GM18519 (cell line): ENCODE measurements around the gene GPR89A.
"Not testable (repeated sequence)": the region's sequence is repeated elsewhere in the genome, so short reads cannot be mapped to it uniquely, and the experiment has no call there.

Source experiments
- ATAC-seq: cut with Tn5 transposase; IDR thresholded peaks from one replicate; pipeline ENCODE4 v1.9.1; 2021; ENCODE audit warnings: mild to moderate bottlenecking, moderate library complexity; ENCODE audit not compliant: unreplicated experiment, low FRiP score

Gene GPR89A

DNA sequence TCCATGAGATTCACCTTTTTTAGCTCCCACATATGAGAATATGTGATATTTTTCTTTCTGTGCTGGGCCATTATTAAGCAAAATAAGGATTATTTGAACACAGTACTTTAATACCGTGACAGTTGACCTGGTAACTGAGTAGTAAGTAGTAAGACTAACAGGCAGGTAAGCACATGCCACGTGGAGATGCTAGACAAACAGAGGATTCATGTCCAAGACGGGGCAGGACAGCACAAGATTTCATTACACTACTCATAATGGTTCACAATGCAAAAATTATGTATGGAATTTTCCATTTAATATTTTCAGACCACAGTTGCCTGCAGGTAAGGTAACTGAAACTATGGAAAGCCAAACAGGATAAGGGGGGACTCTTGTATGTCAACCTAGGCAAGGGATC is 77.1 kb downstream of the GPR89A start:
- ATAC-seq = not testable (repeated sequence)

DNA sequence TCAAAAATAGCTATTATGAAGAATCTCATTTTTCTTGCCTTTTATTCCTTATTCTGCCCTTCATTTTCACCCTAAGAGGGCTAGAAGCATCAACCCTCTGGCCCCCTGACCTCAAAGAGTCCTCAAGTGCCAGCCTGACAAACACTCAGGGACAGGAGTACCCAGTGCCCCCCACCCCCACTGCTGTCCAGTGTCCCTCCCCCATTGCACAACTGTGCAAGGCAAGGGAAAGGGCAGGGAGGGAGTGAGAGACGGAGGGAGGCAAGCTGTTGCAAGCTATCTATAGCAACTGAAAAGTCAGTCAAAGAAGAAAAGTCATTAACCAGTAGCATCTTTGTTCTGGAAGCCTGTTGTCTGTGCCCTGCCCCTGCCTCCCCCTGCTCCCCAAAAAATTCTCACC is 78.3 kb downstream of the GPR89A start:
- not testable (repeated sequence) for ATAC-seq

DNA sequence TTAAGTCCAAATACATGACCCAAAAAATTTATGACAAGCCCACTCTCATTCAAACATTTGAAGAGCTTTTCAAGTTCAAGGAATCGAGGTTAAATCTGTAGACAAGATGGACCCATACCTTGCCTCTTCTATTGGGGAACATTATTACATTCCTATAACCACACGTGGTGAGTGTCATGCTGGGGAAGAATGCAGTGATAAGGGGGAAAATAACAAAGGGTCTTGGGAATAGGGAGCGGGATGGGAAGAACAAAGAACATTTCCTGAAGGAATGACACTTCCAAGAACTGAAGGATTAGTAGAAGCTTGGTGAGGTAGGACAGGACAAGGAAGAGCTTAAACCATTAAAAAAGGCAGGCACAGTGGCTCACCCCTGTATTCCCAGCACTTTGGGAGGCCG is 80.5 kb downstream of the GPR89A start:
- no peak for ATAC-seq

DNA sequence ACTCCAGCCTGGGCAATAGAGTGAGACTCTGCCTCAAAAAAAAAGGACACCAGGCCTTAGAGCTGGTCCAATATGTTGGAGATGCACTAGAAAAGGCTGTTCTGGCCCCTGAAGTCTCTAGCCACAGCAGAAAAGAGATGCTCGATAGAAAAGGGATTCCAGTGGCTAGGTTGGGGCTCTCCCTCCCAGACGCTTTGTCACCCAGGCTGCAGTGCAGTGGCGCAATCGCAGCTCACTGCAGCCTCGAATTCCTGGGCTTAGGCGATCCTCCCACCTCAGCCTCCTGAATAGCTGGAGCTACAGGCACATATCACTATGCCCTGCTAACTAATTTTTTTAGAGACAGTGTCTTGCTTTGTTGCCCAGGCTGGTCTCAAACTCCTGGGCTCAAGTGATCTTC is 81.1 kb downstream of the GPR89A start:
- no peak for ATAC-seq

DNA sequence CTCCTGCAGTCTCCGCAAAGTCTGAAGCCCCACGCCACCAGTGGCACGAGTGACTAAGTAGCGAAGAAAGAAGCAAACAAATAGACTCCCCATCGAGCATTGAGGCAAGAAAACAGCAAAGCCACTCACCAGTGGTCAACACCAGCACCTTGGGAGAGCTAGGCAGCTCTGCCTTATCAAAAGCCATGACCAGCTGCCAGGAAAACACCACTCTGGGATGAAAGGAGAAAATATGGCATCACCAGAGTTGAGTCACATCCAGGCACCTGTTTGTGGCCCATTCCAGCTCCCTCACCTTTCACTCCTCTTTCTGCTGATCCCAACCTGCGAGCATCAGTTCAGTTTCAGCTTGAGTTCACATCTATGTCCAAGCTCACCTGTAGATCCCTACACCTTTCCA is 82.1 kb downstream of the GPR89A start:
- no peak for ATAC-seq

DNA sequence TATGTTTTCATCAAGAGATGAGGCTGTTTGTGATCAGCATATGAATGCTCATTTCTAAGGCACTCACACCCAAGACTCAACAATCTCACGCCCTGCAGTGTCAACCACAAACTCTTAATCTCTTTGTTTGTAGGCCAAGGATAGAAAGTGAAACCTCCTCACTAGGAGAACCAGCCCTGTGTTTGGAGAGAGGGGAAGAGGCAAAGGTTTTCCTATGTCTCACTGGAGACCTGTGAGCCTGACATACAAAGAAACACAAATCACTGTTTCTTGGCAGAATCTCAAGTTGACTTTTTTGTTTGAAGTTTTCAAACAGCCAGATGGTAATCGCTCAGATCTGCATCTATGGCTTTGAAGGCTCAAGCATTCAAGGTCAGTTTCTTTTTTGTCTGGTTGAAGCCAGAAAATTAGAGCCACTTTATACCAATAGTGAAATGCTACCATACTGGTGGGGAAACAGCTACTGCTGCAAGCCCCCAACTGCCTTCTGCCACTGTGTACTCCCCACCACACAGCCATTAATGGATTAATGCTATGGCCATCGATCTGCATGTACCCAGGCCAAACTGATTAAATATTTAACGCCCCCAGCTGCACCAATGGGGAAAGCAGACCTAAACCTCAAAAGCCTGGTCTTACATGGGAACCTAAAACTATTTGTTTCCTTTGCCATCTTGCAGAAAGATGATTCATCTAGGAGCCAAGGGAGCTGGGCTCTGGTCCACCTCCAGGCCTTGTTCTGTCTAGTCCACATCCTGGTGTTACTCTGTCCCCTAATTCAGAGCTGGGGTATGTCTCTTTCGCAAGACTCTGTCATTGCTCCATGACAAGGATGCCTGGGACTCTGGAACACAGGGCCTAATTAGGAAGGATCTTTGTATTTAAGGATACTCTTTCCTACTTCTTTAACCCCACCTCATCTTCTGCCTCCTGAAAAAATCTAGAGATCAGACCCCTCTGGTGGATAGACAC is 83.1 kb downstream of the GPR89A start:
- no peak for ATAC-seq

DNA sequence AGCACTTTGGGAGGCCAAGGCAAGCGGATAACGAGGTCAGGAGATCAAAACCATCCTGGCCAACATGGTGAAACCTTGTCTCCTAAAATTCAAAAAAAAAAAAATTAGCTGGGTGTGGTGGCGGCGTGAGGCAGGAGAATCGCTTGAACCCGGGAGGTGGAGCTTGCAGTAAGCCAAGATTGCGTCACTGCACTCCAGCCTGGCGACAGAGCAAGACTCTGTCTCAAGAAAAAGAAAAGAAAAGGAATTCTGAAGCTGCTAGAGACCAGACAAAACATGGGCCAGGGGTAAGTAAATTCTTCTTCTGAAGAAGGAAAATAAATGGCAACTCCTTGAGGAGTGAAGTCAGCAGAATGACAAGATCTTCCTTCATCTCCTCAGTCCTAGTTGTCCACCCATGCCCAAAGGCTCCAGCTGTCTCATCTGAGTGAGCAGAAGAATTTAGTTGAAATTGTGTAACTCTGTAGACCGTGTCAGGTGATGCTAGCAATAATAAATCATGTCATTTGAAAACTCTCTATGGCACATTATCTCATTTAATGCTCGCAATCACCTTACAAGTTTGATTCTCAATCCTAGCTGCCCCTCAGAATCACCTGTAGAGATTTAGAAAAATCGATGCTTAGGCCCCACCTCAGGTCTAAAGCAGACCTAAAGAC is 85.1 kb downstream of the GPR89A start:
- no peak for ATAC-seq

DNA sequence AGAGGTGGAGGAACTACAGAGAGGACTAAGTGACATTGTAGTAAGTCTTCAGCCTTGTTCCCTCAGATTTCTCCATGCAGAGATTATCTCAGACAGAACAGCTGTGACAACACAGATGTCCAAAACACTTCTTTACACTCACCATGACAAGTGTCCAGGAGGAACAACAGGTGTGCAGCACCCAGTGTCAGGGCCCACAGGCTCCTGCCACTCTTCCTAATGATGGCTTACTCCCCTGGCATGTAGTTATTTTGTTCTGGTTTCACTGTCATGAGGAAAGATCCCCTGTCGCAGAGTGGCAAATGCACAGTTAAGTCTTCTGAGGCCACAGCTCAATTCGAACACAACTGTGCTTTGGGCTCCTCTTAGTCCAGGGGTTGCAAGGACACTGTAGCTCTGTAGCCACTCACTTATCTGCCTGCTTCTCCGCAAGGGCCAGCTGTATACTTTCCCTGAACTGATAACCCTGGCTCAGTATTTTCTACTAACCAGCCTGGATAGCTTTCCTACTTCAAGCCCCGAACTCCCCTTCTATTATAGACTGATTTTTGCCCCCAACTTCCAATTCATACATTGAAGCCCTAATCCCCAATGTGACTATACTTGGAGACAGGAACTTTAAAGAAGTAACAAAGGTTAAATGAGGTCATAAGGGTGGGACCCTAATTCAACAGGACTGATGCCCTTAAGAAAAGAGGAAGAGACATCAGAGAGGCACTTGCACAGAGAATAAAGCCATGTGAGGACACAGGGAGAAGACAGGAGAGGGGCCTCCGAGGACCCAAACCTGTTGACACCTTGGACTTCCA is 88.2 kb downstream of the GPR89A start:
- ATAC-seq = no peak

DNA sequence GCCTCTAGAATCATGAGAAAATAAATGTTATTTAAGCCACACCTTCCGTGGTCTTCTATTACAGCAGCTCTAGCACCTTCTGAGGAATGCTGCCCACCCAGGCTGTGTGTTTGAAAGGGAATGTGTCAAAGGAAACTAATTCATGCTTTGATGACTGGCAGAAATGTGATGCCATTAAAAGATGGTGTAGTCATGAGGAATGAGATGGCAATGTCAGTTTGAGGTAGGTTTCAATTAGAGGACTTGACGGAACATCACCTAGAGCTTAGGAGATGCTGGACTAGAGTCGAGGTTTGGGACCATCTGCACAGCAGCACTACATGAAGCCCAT is 88.8 kb downstream of the GPR89A start:
- ATAC-seq = no peak

DNA sequence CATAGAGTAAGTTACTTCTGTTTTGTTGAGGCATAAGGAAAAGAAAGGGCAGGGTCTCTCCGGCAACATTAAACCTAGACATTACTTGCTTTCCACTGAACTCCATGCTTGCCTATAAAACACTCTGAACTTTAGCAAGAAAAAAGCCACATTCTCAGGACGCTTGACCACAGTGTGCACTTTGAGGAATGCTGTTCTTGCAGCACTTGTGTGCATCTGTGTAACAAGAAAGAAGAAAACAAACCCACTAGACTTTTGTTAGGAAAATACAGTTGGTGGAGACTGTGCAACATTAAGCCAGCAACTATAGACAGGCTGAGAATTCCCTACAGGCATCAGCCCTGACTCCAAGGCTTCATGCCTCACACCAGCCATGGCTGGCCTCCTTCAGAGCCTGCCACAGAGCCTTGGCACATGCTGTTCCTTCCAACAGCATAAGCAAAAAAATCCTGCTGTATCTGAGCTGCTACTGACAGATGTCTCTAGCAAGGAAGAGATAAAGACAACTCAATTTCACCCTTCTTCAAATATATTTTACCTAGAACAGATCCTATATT is 93.6 kb downstream of the GPR89A start:
- no peak for ATAC-seq

DNA sequence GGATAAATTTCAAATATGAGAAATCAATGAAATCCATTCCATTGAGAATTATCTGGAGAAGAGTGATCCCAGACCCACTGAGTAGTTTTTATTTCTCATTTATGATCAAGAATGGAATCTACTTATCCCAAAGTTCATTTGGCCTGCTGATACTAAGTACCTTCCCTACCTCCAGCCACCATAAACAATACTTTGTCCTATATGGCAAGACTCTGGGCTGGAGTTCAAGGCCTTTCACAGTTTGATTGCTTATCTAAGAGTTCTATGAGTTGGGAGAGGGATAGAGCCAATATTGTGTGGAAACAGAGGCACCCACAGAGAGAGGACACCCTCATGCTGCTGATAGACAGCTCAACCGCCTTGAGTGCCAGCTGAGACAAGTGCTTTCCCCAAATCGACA is 94.3 kb downstream of the GPR89A start:
- no peak for ATAC-seq

DNA sequence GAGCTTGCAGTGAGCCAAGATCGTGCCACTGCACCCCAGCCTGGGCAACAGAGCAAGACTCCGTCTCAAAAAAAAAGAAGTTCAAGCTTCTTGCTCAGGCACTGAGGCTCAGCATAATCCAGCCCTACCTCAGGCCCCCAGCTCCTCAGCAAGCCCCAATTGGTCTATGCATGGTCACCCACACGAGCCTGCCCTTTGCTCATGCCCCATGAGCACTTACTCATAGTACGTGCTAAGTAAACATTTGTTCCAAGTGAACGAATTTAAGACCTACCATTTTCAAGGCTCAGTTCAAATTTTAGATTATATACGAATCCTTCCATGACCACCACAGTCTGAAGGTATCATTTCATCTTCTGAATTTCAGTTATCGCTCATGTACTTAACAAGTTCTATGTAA is 95.0 kb downstream of the GPR89A start:
- no peak for ATAC-seq

DNA sequence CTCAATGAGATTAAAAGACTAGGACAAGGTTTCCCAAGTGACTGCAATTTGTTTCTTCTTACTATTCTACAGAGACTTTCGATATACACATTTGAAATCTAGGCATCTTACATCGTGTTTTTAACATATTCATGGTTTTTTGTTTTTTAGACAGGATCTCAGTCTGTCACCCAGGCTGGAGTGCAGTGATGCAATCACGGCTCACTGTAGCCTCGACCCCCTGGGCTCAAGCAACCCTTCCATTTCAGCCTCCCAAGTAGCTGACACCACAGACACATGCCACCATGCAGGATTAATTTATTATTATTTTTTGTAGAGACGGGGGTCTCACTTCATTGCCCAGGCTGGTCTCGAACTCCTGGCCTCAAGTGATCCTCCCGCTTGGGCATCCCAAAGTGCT is 97.8 kb downstream of the GPR89A start:
- ATAC-seq = no peak

DNA sequence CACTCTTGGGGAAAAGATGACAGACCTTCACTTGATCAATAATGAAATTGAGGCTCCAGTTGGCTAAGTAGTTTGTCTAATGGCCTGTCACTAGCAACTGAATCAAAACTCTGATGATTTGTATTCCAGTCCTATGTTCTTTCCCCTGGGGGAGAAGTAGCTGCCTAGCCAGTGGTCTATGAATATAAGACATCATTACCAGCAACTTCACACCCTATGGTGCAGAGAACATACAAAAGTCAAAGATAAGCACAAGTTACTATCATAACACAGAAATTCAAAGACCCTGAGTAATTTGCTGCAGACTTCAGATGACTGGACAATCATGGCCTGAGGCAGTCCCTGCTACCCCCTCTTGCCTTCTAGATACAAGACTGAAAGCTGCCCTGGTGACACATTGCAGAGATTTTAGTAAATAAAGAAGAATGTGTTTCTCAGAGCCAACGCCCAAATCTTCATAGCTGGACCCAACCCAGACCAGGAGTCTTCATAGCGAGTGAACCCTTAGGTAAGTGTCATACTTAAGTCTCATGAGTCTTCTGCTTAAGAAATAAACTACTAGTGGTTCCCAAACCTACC is 98.4 kb downstream of the GPR89A start:
- ATAC-seq = no peak

DNA sequence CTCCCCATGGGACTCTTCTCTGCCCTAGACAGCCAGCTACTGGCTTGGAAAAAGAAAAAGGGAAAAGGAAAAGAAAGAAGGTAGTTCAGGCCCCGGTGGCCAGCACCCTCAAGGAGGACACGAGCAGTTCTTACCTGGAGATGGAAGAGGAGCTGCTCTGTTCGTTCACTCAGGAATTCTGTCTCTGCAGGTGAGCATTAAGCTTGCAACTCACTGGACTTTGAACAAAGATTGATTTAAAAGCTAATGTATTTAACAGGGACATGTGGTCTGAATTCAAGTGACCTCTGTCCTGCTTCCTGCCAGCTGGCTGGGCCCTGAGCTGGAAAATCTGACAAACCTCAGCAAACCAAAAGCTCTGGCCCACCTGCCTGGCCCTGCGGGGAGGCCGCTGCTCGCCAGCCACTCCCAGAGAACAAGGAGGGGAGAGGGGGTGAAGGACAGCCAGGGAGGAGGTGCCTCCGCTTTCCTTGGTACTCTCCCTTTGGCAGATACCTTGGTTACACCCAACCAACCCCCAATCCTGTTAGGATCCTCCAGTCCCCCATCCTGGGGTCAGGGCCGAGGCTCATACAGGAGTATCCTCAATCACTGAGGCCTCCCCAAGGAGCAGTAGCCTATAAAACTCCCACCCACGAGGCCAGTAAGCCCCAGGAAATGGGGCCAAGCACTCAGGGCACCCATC is 99.5 kb downstream of the GPR89A start, which contains the start of gene PDZK1:
Gene PDZK1, minus strand, starts transcription at position 186 of the 685 bp plus-strand sequence. CDS start 19,347 bp downstream, outside the sequence.
- no peak for ATAC-seq

DNA sequence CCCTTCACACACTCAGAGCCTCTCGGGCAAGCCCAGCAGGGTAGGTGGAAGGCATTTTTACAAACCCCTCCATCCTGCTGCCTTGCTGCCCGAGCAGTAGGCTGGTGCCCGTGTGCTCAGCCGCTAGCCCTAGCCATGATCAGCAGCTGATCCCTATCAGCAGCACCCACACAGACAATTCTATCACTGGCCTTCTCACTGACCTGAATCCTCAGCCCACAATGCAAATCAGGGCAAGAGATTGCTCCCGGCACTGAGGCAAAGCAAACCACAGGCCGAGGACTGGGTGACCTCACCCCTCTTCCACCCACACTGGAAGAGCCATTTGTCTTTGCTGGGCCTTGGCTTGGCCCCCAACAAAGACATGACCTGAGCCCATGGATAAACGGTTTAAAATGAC is 100.3 kb downstream of the GPR89A start:
- ATAC-seq = no peak

DNA sequence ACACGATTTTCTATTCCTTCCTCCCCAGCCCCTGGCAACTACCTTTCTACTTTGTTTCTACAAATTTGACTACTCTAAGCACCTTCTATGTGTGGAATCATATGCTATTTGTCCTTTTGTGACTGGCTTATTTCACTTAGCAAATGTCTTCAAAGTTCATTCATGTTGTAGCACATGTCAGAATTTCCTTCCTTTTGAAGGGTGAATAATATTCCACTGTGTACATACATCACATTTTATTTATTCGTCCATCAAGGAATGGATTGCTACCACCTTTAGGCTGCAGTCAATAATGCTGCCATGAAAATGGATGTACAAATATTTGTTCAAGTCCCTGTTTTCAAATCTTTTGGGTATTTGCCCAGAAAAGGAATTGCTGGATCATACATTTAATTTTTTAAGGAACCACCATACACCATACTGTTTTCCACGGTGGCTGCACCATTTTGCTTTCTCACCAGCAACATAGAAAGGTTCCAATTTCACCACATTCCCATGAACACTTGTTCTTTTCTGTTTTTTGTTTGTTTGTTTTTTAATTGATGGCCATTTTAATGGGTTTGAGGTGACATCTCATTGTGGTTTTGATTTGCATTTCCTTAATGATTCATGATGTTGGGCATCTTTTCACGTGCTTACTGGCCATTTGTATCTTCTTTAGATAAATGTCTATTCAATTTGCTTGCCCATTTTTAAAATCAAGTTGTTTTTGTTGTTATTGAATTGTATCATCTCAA is 102.7 kb downstream of the GPR89A start:
- ATAC-seq = no peak

DNA sequence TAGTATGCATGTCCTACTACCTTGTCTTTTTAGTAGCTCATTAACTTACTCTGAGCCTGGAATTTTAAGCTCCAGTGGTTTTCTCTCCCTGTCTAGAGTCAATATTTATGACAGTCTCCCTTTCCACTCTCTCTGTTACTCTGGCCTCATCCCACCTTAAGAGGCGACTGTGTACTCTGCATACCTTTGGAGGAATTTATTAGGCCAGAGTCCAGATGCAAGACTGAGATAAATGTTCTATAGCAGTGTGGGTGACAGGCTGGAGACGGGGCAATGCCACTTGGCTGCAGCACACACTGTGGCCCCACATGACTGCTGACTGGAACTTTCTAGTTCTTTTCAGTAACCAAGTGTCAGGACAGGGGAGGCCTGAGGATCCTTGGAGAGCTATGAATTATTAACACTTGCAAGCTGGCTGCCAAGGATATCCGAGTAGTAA is 103.4 kb downstream of the GPR89A start:
- ATAC-seq = no peak

DNA sequence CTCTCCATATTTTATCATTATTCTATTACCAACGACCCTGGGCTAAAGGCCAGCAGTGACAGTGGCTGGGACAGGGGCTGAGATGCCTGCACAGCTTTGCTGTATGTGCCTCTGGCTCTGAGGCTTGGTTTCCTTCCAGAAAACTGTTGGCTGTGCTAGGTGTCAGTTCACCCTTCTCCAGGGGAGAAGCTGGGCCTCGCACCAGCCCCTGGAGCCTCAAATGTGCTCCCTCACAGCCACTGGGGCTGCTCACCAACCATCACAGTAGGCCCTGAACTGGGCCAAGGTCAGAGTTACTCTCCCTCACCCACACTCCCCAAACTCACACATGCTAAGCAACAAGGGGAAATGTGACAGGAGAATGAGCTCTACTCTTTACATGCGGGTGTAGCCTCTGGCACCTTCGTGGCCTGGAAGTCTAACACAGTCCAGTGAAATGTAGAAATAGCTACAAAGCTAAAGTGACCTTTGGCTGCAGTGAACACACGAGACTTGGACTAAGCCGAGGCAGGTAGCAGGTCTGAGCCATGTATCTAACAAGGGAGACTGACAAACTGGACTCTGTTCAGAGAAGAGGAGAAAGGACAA is 106.8 kb downstream of the GPR89A start:
- ATAC-seq = no peak
